H1 (cell line): ENCODE data around the gene CTSK. TPM values are rescaled to one million over a fixed set of nuclear protein-coding genes. Genes with fewer than 3 reads are reported as not detected.

ENCODE experiments used
- CTCF ChIA-PET: fragments of 300-600 bp; sonication (Branson Sonifier 250); formaldehyde crosslinking; loops from one replicate; lab custom pipeline; 2021; ENCODE audit not compliant: partially characterized antibody; lab: Charles Lee
- POLR2A ChIA-PET: fragments of 300-600 bp; sonication (Branson Sonifier 250); formaldehyde crosslinking; loops from one replicate; lab custom pipeline; 2021; ENCODE audit warnings: inconsistent platforms; ENCODE audit not compliant: partially characterized antibody; lab: Charles Lee
- DNase-seq, 2 experiments: peaks; one replicate each; pipeline versions ENCODE4 v3.0.0 to v3.0.0-alpha.2; 2010 to 2022; ENCODE audit warnings: low spot score in 2 of 2, low read depth in 1 of 2, mixed read lengths in 1 of 2
- FAIRE-seq: peaks from 2 replicates; lab custom pipeline; 2011; peaks lifted over from hg19 to GRCh38; lab: Jason Lieb, UNC
- H2AFZ ChIP-seq: 2 replicates; pipeline ENCODE4 v1.8.1; 2012; ENCODE audit warnings: low read length, inconsistent platforms
- H2AK5ac ChIP-seq: 2 replicates; pipeline ENCODE4 v1.6.1; 2013; ENCODE audit warnings: low read depth, low read length
- H2BK120ac ChIP-seq: replicated peaks from 2 replicates; pipeline ENCODE3; 2013; ENCODE audit warnings: low read depth, low read length, inconsistent platforms
- H2BK12ac ChIP-seq: 2 replicates; pipeline ENCODE4 v1.6.1; 2013; ENCODE audit warnings: low read depth, low read length
- H2BK15ac ChIP-seq: 2 replicates; pipeline ENCODE4 v1.6.1; 2013; ENCODE audit warnings: low read length
- H2BK20ac ChIP-seq: 2 replicates; pipeline ENCODE4 v1.6.1; 2013; ENCODE audit warnings: low read length
- H2BK5ac ChIP-seq: 2 replicates; pipeline ENCODE4 v1.6.1; 2013; ENCODE audit warnings: low read depth, low read length
- H3K14ac ChIP-seq: 2 replicates; pipeline ENCODE4 v1.6.1; 2013; ENCODE audit warnings: inconsistent platforms; ENCODE audit not compliant: insufficient read length
- H3K18ac ChIP-seq: 2 replicates; pipeline ENCODE4 v1.6.1; 2013; ENCODE audit warnings: low read length; ENCODE audit errors: extremely low read depth
- H3K23ac ChIP-seq: 2 replicates; pipeline ENCODE4 v1.6.1; 2013; ENCODE audit warnings: inconsistent platforms; ENCODE audit not compliant: insufficient read length
- H3K23me2 ChIP-seq: 2 replicates; pipeline ENCODE4 v1.6.1; 2013; ENCODE audit warnings: low read depth, low read length
- H3K27ac ChIP-seq: 2 replicates; pipeline ENCODE4 v1.6.1; 2011; ENCODE audit warnings: low read depth, low read length, inconsistent platforms
- H3K27me3 ChIP-seq, 4 experiments: replicated peaks in 1 of 4; 1 replicate in 1 of 4; 2 replicates in 3 of 4; pipeline versions ENCODE4 v1.6.1 to v1.8.1; 2011 to 2013; ENCODE audit warnings: low read length in 3 of 4, mild to moderate bottlenecking in 3 of 4, inconsistent platforms in 2 of 4, mixed read lengths in 2 of 4, moderate library complexity in 1 of 4; ENCODE audit not compliant: control insufficient read depth in 3 of 4, insufficient read depth in 3 of 4; ENCODE audit errors: extremely low read depth in 1 of 4
- H3K36me3 ChIP-seq, 4 experiments: 2 replicates each; pipeline versions ENCODE4 v1.6.1 to v1.8.1; 2011 to 2013; ENCODE audit warnings: mild to moderate bottlenecking in 4 of 4, low read length in 3 of 4, moderate library complexity in 2 of 4, control low read depth in 1 of 4, inconsistent platforms in 1 of 4; ENCODE audit not compliant: insufficient read depth in 4 of 4, control insufficient read depth in 2 of 4
- H3K4ac ChIP-seq: replicated peaks from 2 replicates; pipeline ENCODE3; 2013; ENCODE audit warnings: low read length, low read depth, mixed read lengths, inconsistent platforms; ENCODE audit not compliant: insufficient read length
- H3K4me1 ChIP-seq, 4 experiments: replicated peaks in 1 of 4; 1 replicate in 1 of 4; 2 replicates in 3 of 4; pipeline versions ENCODE4 v1.6.1 to v1.8.1; 2011 to 2013; ENCODE audit warnings: low read length in 3 of 4, inconsistent platforms in 2 of 4, mixed read lengths in 1 of 4; ENCODE audit not compliant: insufficient read depth in 4 of 4, control insufficient read depth in 3 of 4
- H3K4me2 ChIP-seq, 2 experiments: 2 replicates each; pipeline versions ENCODE4 v1.6.1 to v1.8.1; 2011 to 2013; ENCODE audit warnings: low read depth in 2 of 2, low read length in 2 of 2, control low read depth in 1 of 2, inconsistent platforms in 1 of 2, mild to moderate bottlenecking in 1 of 2; ENCODE audit not compliant: insufficient read depth in 1 of 2
- H3K4me3 ChIP-seq, 4 experiments: fragments of 200-600, 300-600 bp in 1 of 4; sonication (generic), shearing (Covaris generic), sonication (Bioruptor Twin) in 1 of 4; 2 replicates each; pipeline versions ENCODE4 v1.5.1 to v1.8.1; 2011 to 2016; ENCODE audit warnings: low read length in 4 of 4, low read depth in 3 of 4, control low read depth in 2 of 4, inconsistent platforms in 2 of 4, mild to moderate bottlenecking in 2 of 4, mixed read lengths in 1 of 4, moderate library complexity in 1 of 4; ENCODE audit not compliant: insufficient read depth in 2 of 4; ENCODE audit errors: extremely low read depth in 1 of 4
- H3K56ac ChIP-seq: replicated peaks from 2 replicates; pipeline ENCODE3; 2013; ENCODE audit warnings: low read depth, mild to moderate bottlenecking, mixed read lengths, low read length, inconsistent platforms; ENCODE audit not compliant: insufficient read length
- H3K79me1 ChIP-seq: 2 replicates; pipeline ENCODE4 v1.6.1; 2013; ENCODE audit warnings: low read depth, low read length, control low read depth
- H3K79me2 ChIP-seq, 2 experiments: 2 replicates each; pipeline versions ENCODE4 v1.6.1 to v1.8.1; 2012 to 2013; ENCODE audit warnings: low read length in 2 of 2, mild to moderate bottlenecking in 2 of 2, inconsistent platforms in 1 of 2; ENCODE audit not compliant: insufficient read depth in 2 of 2, control insufficient read depth in 1 of 2
- H3K9ac ChIP-seq, 4 experiments: replicated peaks in 1 of 4; 1 replicate in 1 of 4; 2 replicates in 3 of 4; pipeline versions ENCODE4 v1.6.1 to v1.8.1; 2011 to 2013; ENCODE audit warnings: low read depth in 3 of 4, low read length in 3 of 4, control low read depth in 2 of 4, mild to moderate bottlenecking in 2 of 4, moderate library complexity in 2 of 4, inconsistent platforms in 1 of 4; ENCODE audit errors: extremely low read depth in 1 of 4
- H3K9me3 ChIP-seq, 2 experiments: 2 replicates each; pipeline versions ENCODE4 v1.6.1 to v1.8.1; 2012 to 2013; ENCODE audit warnings: mild to moderate bottlenecking in 2 of 2, moderate library complexity in 2 of 2, control low read depth in 1 of 2, inconsistent platforms in 1 of 2, low read depth in 1 of 2, low read length in 1 of 2, mixed read lengths in 1 of 2; ENCODE audit not compliant: insufficient read depth in 2 of 2
- H4K20me1 ChIP-seq, 2 experiments: replicated peaks in 1 of 2; 2 replicates each; pipeline versions ENCODE3 to v1.8.1; 2011 to 2013; ENCODE audit warnings: inconsistent platforms in 2 of 2, low read length in 2 of 2, mild to moderate bottlenecking in 1 of 2; ENCODE audit not compliant: insufficient read depth in 2 of 2, control insufficient read depth in 1 of 2
- H4K5ac ChIP-seq: 2 replicates; pipeline ENCODE4 v1.6.1; 2013; ENCODE audit warnings: low read length, low read depth, mixed read lengths, inconsistent platforms; ENCODE audit not compliant: insufficient read length
- H4K8ac ChIP-seq: 2 replicates; pipeline ENCODE4 v1.8.0; 2013; ENCODE audit warnings: mild to moderate bottlenecking, moderate library complexity, low read length, inconsistent platforms; ENCODE audit not compliant: insufficient read depth; ENCODE audit errors: extremely low read depth
- H4K91ac ChIP-seq: replicated peaks from 2 replicates; pipeline ENCODE3; 2013; ENCODE audit warnings: low read length, mixed read lengths, inconsistent platforms; ENCODE audit not compliant: insufficient read length
- BRCA1 ChIP-seq: IDR thresholded peaks from 2 replicates; pipeline ENCODE4 v1.6.1; 2012; ENCODE audit warnings: low read depth, low read length, improper control_type of control experiment
- CREB1 ChIP-seq: IDR thresholded peaks from 2 replicates; pipeline ENCODE4 v1.6.1; 2012; ENCODE audit warnings: inconsistent platforms
- GTF2F1 ChIP-seq: IDR thresholded peaks from 2 replicates; pipeline ENCODE4 v1.6.1; 2012; ENCODE audit warnings: low read depth, low read length, improper control_type of control experiment, borderline replicate concordance
- POU5F1 ChIP-seq: IDR thresholded peaks from 2 replicates; pipeline ENCODE4 v1.6.1; 2011; ENCODE audit warnings: low read depth, mild to moderate bottlenecking, low read length, moderate library complexity
- RAD21 ChIP-seq, 2 experiments: IDR thresholded peaks in 1 of 2; conservative IDR thresholded peaks in 1 of 2; 2 replicates each; pipeline ENCODE4 v1.6.1; 2011; ENCODE audit warnings: low read depth in 2 of 2, low read length in 2 of 2, improper control_type of control experiment in 1 of 2, inconsistent platforms in 1 of 2, mild to moderate bottlenecking in 1 of 2, moderate library complexity in 1 of 2
- SIRT6 ChIP-seq: IDR thresholded peaks from one replicate; pipeline ENCODE4 v1.7.1; 2012; ENCODE audit warnings: low read length, inconsistent platforms
- TAF7 ChIP-seq: optimal IDR thresholded peaks from 2 replicates; pipeline ENCODE3; 2011; ENCODE audit warnings: low read depth, mild to moderate bottlenecking, inconsistent platforms, low read length, moderate library complexity, borderline replicate concordance
- WGBS, 2 experiments: shearing (Covaris generic) in 1 of 2; methylation state at CpG; one replicate each; pipeline versions ENCODE4 v1.1.6 to v1.1.7; 2013 to 2015; ENCODE audit warnings: low lambda C conversion rate in 2 of 2, mixed read lengths in 2 of 2, inconsistent platforms in 1 of 2, low coverage in 1 of 2, missing lambda C conversion rate in 1 of 2; ENCODE audit not compliant: insufficient replicate concordance in 2 of 2, insufficient coverage in 1 of 2, insufficient read length in 1 of 2; ENCODE audit errors: extremely low coverage in 1 of 2, missing lambda C conversion rate in 1 of 2; 5-methylcytosine and 5-hydroxymethylcytosine counted together
- polyA plus RNA-seq, 7 experiments: library from polyadenylated mRNA; depleted of rRNA in 3 of 7; stranded (reverse) in 5 of 7; unstranded in 2 of 7; fragments of >200 nt in 5 of 7; fragments of 200-250 nt in 2 of 7; gene quantifications; 1 replicate in 5 of 7; 2 replicates in 1 of 7; 4 replicates in 1 of 7; pipeline versions ENCODE4 v1.2.1 to v1.2.3, GENCODE V29; 2011 to 2013; ENCODE audit warnings: missing spikeins in 2 of 7, mixed read lengths in 2 of 7
- total RNA-seq: library from RNA; stranded (reverse); fragmentation: NEBNext Ultra II Directional; extraction: Animal tissue kit (Norgen Biotek cat#: 25700); gene quantifications from 2 replicates; pipeline ENCODE4 v1.2.1, GENCODE V29; 2021

The CTSK gene
- total and polyA plus RNA-seq, 2 of the 8 experiments (the other 6 are each of a cell fraction or from before 2014, with no cell fraction given), result 2.7 to 4.2 TPM

GRCh38 chr1:150761801-150762200 lies 46.3 kb downstream of the CTSK start:
- H2AK5ac ChIP-seq, result no peak overlapping the region
- no peak overlapping the region for H4K5ac ChIP-seq
- WGBS, 2 experiments, result 100% methylated on average over 1 of the region's 1 CpG; no CpG with 5 or more reads in 1 of the 2 experiments
- no peak overlapping the region for H2BK5ac ChIP-seq
- no peak overlapping the region for H3K4me2 ChIP-seq
- TF ChIP-seq POU5F1, result no peak
- no peak for TF ChIP-seq RAD21 (IDR thresholded peaks at IDR 0.05 in 1 of 2, conservative IDR thresholded peaks at IDR 0.05 in 1 of 2; ENCODE audit: low read depth in 2 of 2, low read length in 2 of 2)
- no peak for TF ChIP-seq TAF7
- no peak for TF ChIP-seq GTF2F1
- no peak for TF ChIP-seq BRCA1
- TF ChIP-seq CREB1, result no peak
- no peak for TF ChIP-seq SIRT6
- no peaks in the 10 kb centered on the region; the same call in 1 of the 2 replicates for H3K23me2 ChIP-seq
- no peak overlapping the region for H3K56ac ChIP-seq
- no peak overlapping the region for H3K23ac ChIP-seq
- H2BK12ac ChIP-seq, result no peak overlapping the region
- no peaks in the 10 kb centered on the region for H3K36me3 ChIP-seq
- H3K27me3 ChIP-seq, result no peaks in the 10 kb centered on the region
- no peak overlapping the region for H4K8ac ChIP-seq
- H3K4me1 ChIP-seq, result no peaks in the 10 kb centered on the region
- no peak overlapping the region for H3K18ac ChIP-seq
- H3K4ac ChIP-seq, result no peak overlapping the region
- H3K4me3 ChIP-seq, result no peak overlapping the region
- H2AFZ ChIP-seq, result no peak overlapping the region
- no peak overlapping the region for H2BK15ac ChIP-seq
- H2BK20ac ChIP-seq, result no peak overlapping the region
- POLR2A ChIA-PET, result no interaction called here
- no peaks in the 10 kb centered on the region for H3K79me1 ChIP-seq
- no peaks in the 10 kb centered on the region for H4K20me1 ChIP-seq
- no peaks in the 10 kb centered on the region for H3K79me2 ChIP-seq
- H2BK120ac ChIP-seq, result no peak overlapping the region
- H3K14ac ChIP-seq, result no peak overlapping the region
- no peak for DNase-seq
- H3K27ac ChIP-seq, result no peak overlapping the region
- no peak overlapping the region for H3K9ac ChIP-seq
- no peak overlapping the region for H4K91ac ChIP-seq
- H3K9me3 ChIP-seq, result peaks cover 0 to 5% of the 10 kb centered on the region in 2 experiments; a peak in 1 of 4 replicates
- FAIRE-seq, result no peak
- CTCF ChIA-PET, result no interaction called here
